SK-N-SH (cell line): Measurements from ENCODE around the gene DSG3. TPM values are rescaled to one million over a fixed set of nuclear protein-coding genes. Genes with fewer than 3 reads are reported as not detected.

ENCODE experiments used
- CTCF ChIA-PET: fragments of 300-600, 350-600 bp; formaldehyde crosslinking; extraction: SDS; loops from one replicate; lab custom pipeline; 2021; lab: Yijun Ruan, JAX
- POLR2A ChIA-PET: fragments of 350-600 bp; sonication (Branson Sonifier 250); formaldehyde crosslinking; extraction: SDS; loops from one replicate; lab custom pipeline; 2020; ENCODE audit warnings: antibody characterized with exemption, inconsistent platforms; lab: Yijun Ruan, JAX
- DNase-seq: peaks from one replicate; pipeline ENCODE4 v3.0.0; 2012
- H2AFZ ChIP-seq: fragments of 200-600 bp; sonication (generic); 2 replicates; pipeline ENCODE4 v1.8.1; 2016; ENCODE audit warnings: antibody characterized with exemption, mild to moderate bottlenecking, low read depth
- H3F3A ChIP-seq: fragments of 200-600 bp; sonication (generic); replicated peaks from 2 replicates; pipeline ENCODE3; 2016; ENCODE audit warnings: antibody characterized with exemption, mild to moderate bottlenecking; ENCODE audit not compliant: insufficient read depth
- H3K27ac ChIP-seq, 2 experiments: fragments of 200-500 bp in 1 of 2; fragments of 200-600 bp in 1 of 2; sonication (Bioruptor generic) in 1 of 2; sonication (generic), shearing (Covaris generic) in 1 of 2; 2 replicates each; pipeline versions ENCODE4 v1.5.1 to v1.6.1; 2014 to 2016; ENCODE audit warnings: low read depth in 2 of 2, inconsistent platforms in 1 of 2, low read length in 1 of 2, mild to moderate bottlenecking in 1 of 2, mixed read lengths in 1 of 2
- H3K27me3 ChIP-seq: fragments of 200-600 bp; sonication (generic), shearing (Covaris generic); 2 replicates; pipeline ENCODE4 v1.6.1; 2016; ENCODE audit warnings: mixed run types; ENCODE audit not compliant: insufficient read depth
- H3K36me3 ChIP-seq, 2 experiments: fragments of 200-500 bp in 1 of 2; fragments of 200-600 bp in 1 of 2; sonication (Bioruptor generic) in 1 of 2; sonication (generic) in 1 of 2; replicated peaks in 1 of 2; 2 replicates each; pipeline versions ENCODE3 to v1.5.1; 2014 to 2016; ENCODE audit warnings: low read length in 1 of 2, mild to moderate bottlenecking in 1 of 2; ENCODE audit not compliant: insufficient read depth in 2 of 2, control insufficient read depth in 1 of 2
- H3K4me1 ChIP-seq, 2 experiments: fragments of 200-500 bp in 1 of 2; fragments of 200-600 bp in 1 of 2; sonication (Bioruptor generic) in 1 of 2; sonication (generic), shearing (Covaris generic) in 1 of 2; 2 replicates each; pipeline versions ENCODE4 v1.5.1 to v1.6.1; 2014 to 2016; ENCODE audit warnings: low read depth in 1 of 2, low read length in 1 of 2, mixed run types in 1 of 2; ENCODE audit not compliant: insufficient read depth in 2 of 2, control insufficient read depth in 1 of 2
- H3K4me2 ChIP-seq: fragments of 200-600 bp; sonication (generic), shearing (Covaris generic); 2 replicates; pipeline ENCODE4 v1.6.1; 2017; ENCODE audit warnings: mixed run types
- H3K4me3 ChIP-seq, 2 experiments: fragments of 200-500 bp in 1 of 2; fragments of 200-600 bp in 1 of 2; sonication (Bioruptor generic) in 1 of 2; sonication (generic), shearing (Covaris generic) in 1 of 2; 2 replicates each; pipeline versions ENCODE4 v1.5.1 to v1.8.1; 2014 to 2016; ENCODE audit warnings: low read depth in 2 of 2, inconsistent platforms in 1 of 2, low read length in 1 of 2, mild to moderate bottlenecking in 1 of 2, mixed read lengths in 1 of 2, moderate library complexity in 1 of 2
- H3K79me2 ChIP-seq: fragments of 200-600 bp; sonication (generic); 2 replicates; pipeline ENCODE4 v1.8.1; 2017; ENCODE audit warnings: mild to moderate bottlenecking; ENCODE audit not compliant: insufficient read depth
- H3K9ac ChIP-seq: fragments of 200-600 bp; sonication (generic); 2 replicates; pipeline ENCODE4 v1.6.1; 2017; ENCODE audit warnings: mixed run types
- H3K9me2 ChIP-seq: fragments of 200-600 bp; sonication (generic); 2 replicates; pipeline ENCODE4 v1.6.1; 2017; ENCODE audit warnings: mixed run types
- H3K9me3 ChIP-seq: fragments of 200-600 bp; sonication (generic); 2 replicates; pipeline ENCODE4 v1.6.1; 2017; ENCODE audit warnings: mixed run types, mild to moderate bottlenecking, moderate library complexity
- H4K20me1 ChIP-seq: fragments of 200-600 bp; sonication (generic); 2 replicates; pipeline ENCODE4 v1.6.1; 2017; ENCODE audit warnings: mild to moderate bottlenecking, mixed run types; ENCODE audit not compliant: insufficient read depth
- CHD2 ChIP-seq: fragments of 150-350 bp; IDR thresholded peaks from 2 replicates; pipeline ENCODE4 v1.6.1; 2018; ENCODE audit warnings: low read length; ENCODE audit not compliant: partially characterized antibody
- CTCF ChIP-seq: fragments of 200-600 bp; sonication (generic); IDR thresholded peaks from 2 replicates; pipeline ENCODE4 v1.6.1; 2017; ENCODE audit warnings: antibody characterized with exemption, mild to moderate bottlenecking, moderate library complexity
- ELF1 ChIP-seq: IDR thresholded peaks from 2 replicates; pipeline ENCODE4 v1.4.0; 2012
- EP300 ChIP-seq, 2 experiments: IDR thresholded peaks; 2 replicates each; pipeline versions ENCODE4 v1.4.0 to v1.6.1; 2012; ENCODE audit warnings: borderline replicate concordance in 1 of 2, low read depth in 1 of 2, low read length in 1 of 2
- RAD21 ChIP-seq: IDR thresholded peaks from 2 replicates; pipeline ENCODE4 v1.6.1; 2012; ENCODE audit warnings: mild to moderate bottlenecking, low read length
- RFX5 ChIP-seq: IDR thresholded peaks from 2 replicates; pipeline ENCODE4 v1.6.1; 2012; ENCODE audit warnings: mild to moderate bottlenecking, improper control_type of control experiment, low read length
- SIN3A ChIP-seq: IDR thresholded peaks from 2 replicates; pipeline ENCODE4 v1.6.1; 2012; ENCODE audit warnings: low read depth, mild to moderate bottlenecking, low read length, moderate library complexity, borderline replicate concordance
- TCF12 ChIP-seq: IDR thresholded peaks from 2 replicates; pipeline ENCODE4 v1.4.0; 2012
- polyA plus RNA-seq, 3 experiments: library from polyadenylated mRNA; depleted of rRNA; stranded (reverse); fragments of >200 nt; gene quantifications; 2 replicates each; pipeline ENCODE4 v1.2.3, GENCODE V29; 2012
- TF ChIP-seq, protein P1 (sequence below): IDR thresholded peaks from 2 replicates; pipeline ENCODE4 v1.6.1; 2012; ENCODE audit warnings: mild to moderate bottlenecking, low read depth, low read length, moderate library complexity
- TF ChIP-seq, protein P2 (sequence below): IDR thresholded peaks from 2 replicates; pipeline ENCODE4 v1.4.0; 2012; ENCODE audit warnings: low read depth
- TF ChIP-seq, protein P3 (sequence below): fragments of 150-350 bp; IDR thresholded peaks from 2 replicates; pipeline ENCODE4 v1.6.1; 2017; ENCODE audit warnings: antibody characterized with exemption, low read length, low read depth, borderline replicate concordance

DSG3 gene
- polyA plus RNA-seq, 1 of the 3 experiments (the other 2 are of a cell fraction) = 0.02 TPM

GRCh38 chr18:31401156-31402025 is 46.1 kb upstream of the DSG3 start (continued):
- TF ChIP-seq, protein P1, sequence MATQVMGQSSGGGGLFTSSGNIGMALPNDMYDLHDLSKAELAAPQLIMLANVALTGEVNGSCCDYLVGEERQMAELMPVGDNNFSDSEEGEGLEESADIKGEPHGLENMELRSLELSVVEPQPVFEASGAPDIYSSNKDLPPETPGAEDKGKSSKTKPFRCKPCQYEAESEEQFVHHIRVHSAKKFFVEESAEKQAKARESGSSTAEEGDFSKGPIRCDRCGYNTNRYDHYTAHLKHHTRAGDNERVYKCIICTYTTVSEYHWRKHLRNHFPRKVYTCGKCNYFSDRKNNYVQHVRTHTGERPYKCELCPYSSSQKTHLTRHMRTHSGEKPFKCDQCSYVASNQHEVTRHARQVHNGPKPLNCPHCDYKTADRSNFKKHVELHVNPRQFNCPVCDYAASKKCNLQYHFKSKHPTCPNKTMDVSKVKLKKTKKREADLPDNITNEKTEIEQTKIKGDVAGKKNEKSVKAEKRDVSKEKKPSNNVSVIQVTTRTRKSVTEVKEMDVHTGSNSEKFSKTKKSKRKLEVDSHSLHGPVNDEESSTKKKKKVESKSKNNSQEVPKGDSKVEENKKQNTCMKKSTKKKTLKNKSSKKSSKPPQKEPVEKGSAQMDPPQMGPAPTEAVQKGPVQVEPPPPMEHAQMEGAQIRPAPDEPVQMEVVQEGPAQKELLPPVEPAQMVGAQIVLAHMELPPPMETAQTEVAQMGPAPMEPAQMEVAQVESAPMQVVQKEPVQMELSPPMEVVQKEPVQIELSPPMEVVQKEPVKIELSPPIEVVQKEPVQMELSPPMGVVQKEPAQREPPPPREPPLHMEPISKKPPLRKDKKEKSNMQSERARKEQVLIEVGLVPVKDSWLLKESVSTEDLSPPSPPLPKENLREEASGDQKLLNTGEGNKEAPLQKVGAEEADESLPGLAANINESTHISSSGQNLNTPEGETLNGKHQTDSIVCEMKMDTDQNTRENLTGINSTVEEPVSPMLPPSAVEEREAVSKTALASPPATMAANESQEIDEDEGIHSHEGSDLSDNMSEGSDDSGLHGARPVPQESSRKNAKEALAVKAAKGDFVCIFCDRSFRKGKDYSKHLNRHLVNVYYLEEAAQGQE = no peak
- no peak for TF ChIP-seq EP300 (IDR thresholded peaks at IDR 0.05; ENCODE audit: borderline replicate concordance in 1 of 2, low read depth in 1 of 2, low read length in 1 of 2)
- TF ChIP-seq, all 33 proteins: peak for 0

DNA sequence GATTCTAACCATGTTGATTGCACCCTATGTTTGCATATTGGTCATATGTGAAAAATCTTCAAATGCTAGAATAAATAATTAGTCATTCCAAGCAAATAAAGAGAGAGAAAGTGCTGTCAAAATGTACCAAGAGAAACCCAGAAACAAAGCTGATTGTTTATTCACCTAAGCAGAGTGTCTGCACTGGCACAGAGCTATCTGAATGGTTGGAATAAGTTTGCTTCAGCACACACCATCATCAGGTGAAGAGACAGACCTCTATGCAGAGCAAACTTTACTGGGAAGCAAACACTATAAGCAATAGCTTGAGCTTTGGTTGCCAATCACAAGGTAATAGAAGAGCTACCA is 45.5 kb upstream of the DSG3 start:
- H3K9me3 ChIP-seq = no peaks in the 10 kb centered on the region
- no peak overlapping the region for H3K4me2 ChIP-seq
- ChIA-PET POLR2A (no interaction called here), CTCF (interaction anchor here (1.4 kb wide), 1 partner anchor 8 kb away, joined by 3 read pairs; no protein-coding TSS in a partner anchor)
- H3K27me3 ChIP-seq = peaks cover 8% of the 10 kb centered on the region; the same call in 1 of the 2 replicates
- H3K9me2 ChIP-seq = no peaks in the 10 kb centered on the region
- TF ChIP-seq TCF12 (no peak), CTCF (no peak), ELF1 (no peak), RFX5 (no peak), RAD21 (no peak), SIN3A (no peak), CHD2 (no peak)
- TF ChIP-seq, protein P2, sequence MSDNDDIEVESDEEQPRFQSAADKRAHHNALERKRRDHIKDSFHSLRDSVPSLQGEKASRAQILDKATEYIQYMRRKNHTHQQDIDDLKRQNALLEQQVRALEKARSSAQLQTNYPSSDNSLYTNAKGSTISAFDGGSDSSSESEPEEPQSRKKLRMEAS = no peak
- TF ChIP-seq, protein P3, sequence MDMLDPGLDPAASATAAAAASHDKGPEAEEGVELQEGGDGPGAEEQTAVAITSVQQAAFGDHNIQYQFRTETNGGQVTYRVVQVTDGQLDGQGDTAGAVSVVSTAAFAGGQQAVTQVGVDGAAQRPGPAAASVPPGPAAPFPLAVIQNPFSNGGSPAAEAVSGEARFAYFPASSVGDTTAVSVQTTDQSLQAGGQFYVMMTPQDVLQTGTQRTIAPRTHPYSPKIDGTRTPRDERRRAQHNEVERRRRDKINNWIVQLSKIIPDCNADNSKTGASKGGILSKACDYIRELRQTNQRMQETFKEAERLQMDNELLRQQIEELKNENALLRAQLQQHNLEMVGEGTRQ = no peak
- no peak for DNase-seq
- no peak overlapping the region for H3K27ac ChIP-seq
- no peak overlapping the region for H3K4me3 ChIP-seq
- no peaks in the 10 kb centered on the region for H3K79me2 ChIP-seq
- no peaks in the 10 kb centered on the region for H3F3A ChIP-seq
- H3K4me1 ChIP-seq = no peaks in the 10 kb centered on the region
- H3K9ac ChIP-seq = no peak overlapping the region
- H4K20me1 ChIP-seq = no peaks in the 10 kb centered on the region
- H3K36me3 ChIP-seq = no peaks in the 10 kb centered on the region
- no peak overlapping the region for H2AFZ ChIP-seq
